MCF 10A (cell line): ENCODE data around the gene SH3TC1. TPM values are rescaled to one million over a fixed set of nuclear protein-coding genes. Genes with fewer than 3 reads are reported as not detected.

Experiments
- BruUV-seq: library from RNA; stranded (reverse); fragments of 400-500 nt; replicated peaks from 2 replicates; lab custom pipeline; 2021; lab: Mats Ljungman, UMichigan
- CTCF ChIA-PET: fragments of 300-600 bp; sonication (Branson Sonifier 250); formaldehyde crosslinking; extraction: SDS; loops from one replicate; lab custom pipeline; 2021; ENCODE audit warnings: antibody characterized with exemption, inconsistent platforms; lab: Yijun Ruan, JAX
- POLR2A ChIA-PET: fragments of 300-600, 350-650 bp; sonication (Branson Sonifier 250); formaldehyde crosslinking; extraction: SDS; loops from one replicate; lab custom pipeline; 2020; ENCODE audit warnings: antibody characterized with exemption, inconsistent platforms; lab: Yijun Ruan, JAX
- DNase-seq: peaks from one replicate; pipeline ENCODE4 v3.0.0-alpha.2; 2018; ENCODE audit not compliant: unreplicated experiment
- H3K27ac Mint-ChIP-seq: one replicate; pipeline ENCODE4 v1.8.0; 2022; ENCODE audit warnings: mild to moderate bottlenecking, low read depth, mixed read lengths; ENCODE audit not compliant: unreplicated experiment
- H3K27me3 Mint-ChIP-seq: one replicate; pipeline ENCODE4 v1.8.0; 2022; ENCODE audit warnings: mixed read lengths; ENCODE audit not compliant: insufficient read depth, unreplicated experiment
- H3K36me3 Mint-ChIP-seq: one replicate; pipeline ENCODE4 v1.8.0; 2022; ENCODE audit warnings: mild to moderate bottlenecking, moderate library complexity, mixed read lengths; ENCODE audit not compliant: insufficient read depth, unreplicated experiment
- H3K4me1 Mint-ChIP-seq: one replicate; pipeline ENCODE4 v1.8.0; 2022; ENCODE audit warnings: mixed read lengths; ENCODE audit not compliant: insufficient read depth, unreplicated experiment
- H3K4me3 Mint-ChIP-seq: one replicate; pipeline ENCODE4 v1.8.0; 2022; ENCODE audit warnings: mild to moderate bottlenecking, moderate library complexity, mixed read lengths; ENCODE audit not compliant: unreplicated experiment
- H3K9me3 Mint-ChIP-seq: one replicate; pipeline ENCODE4 v1.8.0; 2022; ENCODE audit warnings: mixed read lengths; ENCODE audit not compliant: unreplicated experiment
- CTCF ChIP-seq: fragments of 200-600 bp; IDR thresholded peaks from one replicate; pipeline ENCODE4 v1.8.0; 2022; ENCODE audit warnings: antibody characterized with exemption, mild to moderate bottlenecking; ENCODE audit not compliant: unreplicated experiment
- intact Hi-C: fragments of 100-400 bp; cut with micrococcal nuclease; formaldehyde crosslinking; loops from 2 replicates; pipeline ENCODE4 v1.14.1; 2022
- total RNA-seq: library from RNA; stranded (reverse); gene quantifications from 2 replicates; pipeline ENCODE4 v1.2.3, GENCODE V29; 2022

SH3TC1 gene
- total RNA-seq, 1 experiment from 2014 or later = 28.8 TPM

DNA sequence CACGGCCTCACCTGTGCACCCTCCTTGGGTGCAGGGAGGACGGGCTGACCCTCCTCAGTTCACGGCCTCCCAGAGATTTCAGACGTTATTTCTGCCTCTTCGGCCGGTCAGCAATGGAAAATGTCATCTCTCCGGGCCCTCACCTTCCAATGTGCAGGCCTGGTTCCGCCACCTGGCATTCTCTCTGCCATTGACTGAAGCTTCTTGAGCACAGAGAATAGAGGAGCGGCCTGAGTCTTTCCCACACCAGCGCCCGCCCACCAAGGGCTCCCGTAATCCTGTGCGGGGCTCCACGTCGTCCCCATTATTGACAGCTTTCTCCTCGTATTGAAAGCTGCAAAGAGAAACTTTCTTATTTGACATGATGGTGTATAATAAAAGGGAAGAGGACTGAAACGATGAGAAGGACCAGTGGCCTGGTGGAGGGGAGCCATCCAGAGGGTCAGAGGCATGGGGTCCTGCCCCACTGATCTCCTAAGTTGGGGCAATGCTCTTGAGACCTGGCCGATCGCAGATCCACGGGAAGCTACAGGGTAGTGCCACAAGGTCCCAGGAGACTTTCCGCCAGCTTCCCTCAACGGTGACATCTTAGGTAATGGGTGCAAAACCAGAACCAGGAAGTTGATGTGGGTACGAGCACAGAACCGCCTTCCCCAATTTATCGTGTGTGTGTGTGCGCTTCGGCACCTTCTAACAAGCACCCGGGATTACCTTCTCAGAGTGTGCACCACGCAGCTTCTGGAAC, 91.0 kb downstream of the SH3TC1 start:
- intact Hi-C loops = no loop called here
- POLR2A ChIA-PET = no interaction called here
- Mint-ChIP-seq H3K4me3 (no peak overlapping the region), H3K36me3 (no peaks in the 10 kb centered on the region), H3K27ac (no peak overlapping the region), H3K9me3 (peaks cover 8% of the 10 kb centered on the region), H3K27me3 (no peaks in the 10 kb centered on the region), H3K4me1 (no peaks in the 10 kb centered on the region)
- DNase-seq = no peak
- no TSS peak for BruUV-seq
- CTCF ChIA-PET = interaction anchor here (1.1 kb wide), 1 partner anchor 14 kb away, joined by 3 read pairs; no protein-coding TSS in a partner anchor
- TF ChIP-seq CTCF = no peak

DNA sequence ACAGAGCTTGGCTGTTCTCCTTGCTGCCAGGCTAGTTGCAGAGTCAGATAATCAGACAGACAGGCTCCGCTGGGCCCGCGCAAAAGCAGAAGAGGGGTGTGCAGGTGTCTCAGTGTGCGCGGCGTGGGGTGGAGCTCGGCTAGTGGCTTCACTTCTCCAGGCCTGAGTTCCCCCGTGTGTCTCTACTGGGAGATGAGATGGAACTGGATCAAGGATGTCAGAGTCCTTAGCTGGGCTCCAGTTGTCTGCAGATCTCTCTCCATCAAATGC, 91.5 kb downstream of the SH3TC1 start:
- no peak for TF ChIP-seq CTCF
- Mint-ChIP-seq H3K9me3 (peaks cover 11% of the 10 kb centered on the region), H3K4me3 (no peak overlapping the region), H3K36me3 (no peaks in the 10 kb centered on the region), H3K4me1 (no peaks in the 10 kb centered on the region), H3K27ac (no peak overlapping the region), H3K27me3 (no peaks in the 10 kb centered on the region)
- no TSS peak for BruUV-seq
- ChIA-PET POLR2A (no interaction called here), CTCF (interaction anchor here (1.1 to 1.7 kb wide), 2 partner anchors 11 to 14 kb away, joined by 3 read pairs; no protein-coding TSS in a partner anchor)
- DNase-seq = no peak
- intact Hi-C loops = no loop called here

Other genes starting within 250 kb of the SH3TC1 start
- 5.3 and 5.4 TPM in 2 replicates for gene ABLIM2, start 40.5 kb upstream of the SH3TC1 start, total RNA-seq
- gene HTRA3, start 70.5 kb downstream of the SH3TC1 start, total RNA-seq = not detected in 2 replicates
- 17.9 TPM in 2 replicates for gene ACOX3, start 241.4 kb downstream of the SH3TC1 start, total RNA-seq
- 23.2 and 24.4 TPM in 2 replicates for gene TRMT44, start 241.5 kb downstream of the SH3TC1 start, total RNA-seq